Jurkat, Clone E6-1 (cell line): ENCODE data around the gene SFT2D3.
"Not testable (repeated sequence)": the region's sequence is repeated elsewhere in the genome, so short reads cannot be mapped to it uniquely, and the experiment has no call there.

Source experiments
- DNase-seq: peaks from one replicate; pipeline ENCODE4 v3.0.0-alpha.2; 2011; ENCODE audit warnings: low read depth, low spot score
- H3K4me3 ChIP-seq: 2 replicates; pipeline ENCODE4 v1.5.1; 2011; ENCODE audit warnings: mild to moderate bottlenecking, low read length, control low read depth, moderate library complexity

SFT2D3 gene

DNA sequence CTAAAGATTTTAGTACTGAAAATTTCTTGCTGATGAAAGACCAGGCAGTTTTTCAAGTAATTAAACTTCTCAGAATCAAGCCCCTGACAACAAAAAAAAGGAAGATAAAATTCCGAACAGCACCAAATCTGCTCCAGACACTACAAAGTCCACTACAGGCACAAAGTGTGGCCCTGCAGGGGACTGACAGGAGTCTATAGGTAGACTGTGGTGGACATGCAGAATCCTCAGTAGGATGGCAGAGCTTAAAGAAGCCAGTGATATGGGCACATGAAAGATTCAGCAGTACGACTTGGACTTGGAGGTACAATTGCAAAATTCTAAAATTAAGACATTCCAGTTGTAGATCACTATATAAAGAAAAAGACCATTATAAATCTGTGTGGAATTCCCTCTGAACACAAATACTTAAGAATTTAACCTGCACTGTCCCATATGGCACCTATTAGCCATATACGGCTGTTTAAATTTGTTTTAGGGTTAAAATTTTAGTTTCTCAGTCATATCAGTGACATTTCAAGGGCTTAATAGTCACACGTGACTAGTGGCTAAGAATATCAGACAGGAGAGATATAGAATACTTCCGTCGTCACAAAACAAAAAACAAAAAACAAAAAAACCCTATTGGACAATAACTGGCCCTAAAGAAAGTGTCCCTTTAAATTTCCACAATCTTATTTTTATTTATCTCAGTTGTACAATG is 32.0 kb downstream of the SFT2D3 start:
- DNase-seq, result no peak
- H3K4me3 ChIP-seq, result no peak overlapping the region

GRCh38 chr2:127733816-127734537 is 32.7 kb downstream of the SFT2D3 start:
- DNase-seq, result no peak
- H3K4me3 ChIP-seq, result no peak overlapping the region

DNA sequence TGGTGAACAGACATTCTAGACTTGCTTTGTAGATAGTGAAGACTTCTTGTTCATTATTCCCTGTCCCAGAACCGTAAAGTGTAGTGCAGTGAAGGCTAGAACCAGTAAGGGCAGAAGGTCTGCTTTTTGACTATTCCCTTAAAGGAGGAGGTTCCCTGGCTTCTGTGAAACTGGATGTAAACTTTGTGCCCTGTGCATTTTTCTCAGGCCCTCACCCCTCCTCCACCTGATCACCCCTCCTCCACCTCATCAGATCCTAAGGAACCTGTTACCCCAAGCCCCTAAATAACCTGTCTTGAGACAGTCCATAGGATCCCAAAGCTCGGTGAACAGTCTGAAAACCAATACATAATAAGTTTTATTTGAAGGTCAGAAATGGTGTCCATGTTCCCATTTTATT is 33.7 kb downstream of the SFT2D3 start:
- no peak for DNase-seq
- H3K4me3 ChIP-seq, result no peak overlapping the region

DNA sequence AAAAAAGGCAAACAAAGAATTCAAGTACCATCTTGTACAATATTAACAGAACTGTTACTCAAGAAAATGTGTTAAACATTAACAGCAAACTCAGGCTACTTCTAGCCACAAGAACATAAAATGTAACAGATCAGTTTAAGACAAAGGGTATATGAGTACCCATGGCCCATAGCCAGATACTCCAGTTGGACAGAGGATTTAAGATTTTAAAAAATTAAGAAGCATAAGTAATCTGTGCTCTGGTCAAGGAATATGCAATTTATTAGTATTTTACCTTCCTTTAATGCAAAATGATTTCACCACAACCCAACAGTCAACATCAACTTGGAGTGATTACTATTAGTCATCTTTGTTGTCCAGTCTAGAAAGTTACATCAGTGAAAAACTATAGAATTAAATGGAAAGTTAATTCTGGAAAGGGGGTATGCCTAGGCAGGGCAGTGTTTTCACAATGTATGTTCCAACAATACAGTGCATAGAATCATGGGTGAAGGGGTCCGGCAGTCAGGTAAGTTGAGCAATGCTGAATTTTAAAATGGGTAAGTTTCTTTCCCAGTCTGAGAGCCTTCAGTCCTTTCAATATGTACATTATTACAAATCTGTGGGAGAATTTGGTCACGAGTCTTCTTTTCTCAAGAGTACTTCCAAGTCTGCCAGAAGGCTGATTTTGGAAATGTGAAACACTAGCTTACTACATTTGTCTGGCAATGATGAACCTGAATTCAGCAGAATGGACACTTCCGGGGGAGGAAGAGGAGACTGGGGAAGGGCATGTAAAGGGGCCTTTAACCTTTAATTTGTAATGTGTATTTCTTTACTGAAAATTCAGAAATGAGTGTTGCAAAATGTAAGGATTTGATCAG is 34.5 kb downstream of the SFT2D3 start:
- DNase-seq, result no peak
- no peak overlapping the region for H3K4me3 ChIP-seq

GRCh38 chr2:127737892-127738291 is 36.6 kb downstream of the SFT2D3 start:
- H3K4me3 ChIP-seq, result no peak overlapping the region
- no peak for DNase-seq

- no peak overlapping the region for H3K4me3 ChIP-seq
- no peak for DNase-seq
Observed at GRCh38 chr2:127739800-127740199, 38.5 kb downstream of the SFT2D3 start.

DNA sequence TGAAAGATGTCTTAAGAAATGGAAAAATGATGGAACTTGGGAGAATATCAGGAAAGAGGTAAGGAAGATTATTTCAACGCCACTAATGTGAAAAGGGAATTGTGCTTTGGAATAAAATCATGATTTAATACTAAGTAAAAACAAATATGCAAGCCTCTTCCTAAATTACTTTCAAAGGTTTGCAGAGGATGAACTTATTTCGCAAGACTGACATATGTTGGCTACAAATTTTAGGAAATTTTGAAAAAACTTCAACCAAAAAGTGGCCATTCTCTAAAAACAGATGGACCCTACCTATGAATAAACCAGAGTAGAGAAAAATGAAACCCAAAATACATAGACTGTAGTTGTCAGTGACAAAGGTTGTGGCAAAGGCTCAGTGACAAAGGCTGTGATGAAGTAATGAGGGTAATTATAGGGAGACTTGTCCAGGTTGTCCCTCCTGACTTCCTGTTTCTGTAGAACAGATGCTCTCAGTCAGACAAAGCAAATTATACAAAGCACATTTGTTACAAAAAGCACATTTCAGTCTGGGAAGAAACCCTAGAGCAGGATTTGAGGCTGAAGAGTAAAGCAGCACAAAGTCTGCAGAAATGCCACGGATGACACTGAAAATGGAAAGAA is 39.5 kb downstream of the SFT2D3 start:
- H3K4me3 ChIP-seq, result no peak overlapping the region
- no peak for DNase-seq

DNA sequence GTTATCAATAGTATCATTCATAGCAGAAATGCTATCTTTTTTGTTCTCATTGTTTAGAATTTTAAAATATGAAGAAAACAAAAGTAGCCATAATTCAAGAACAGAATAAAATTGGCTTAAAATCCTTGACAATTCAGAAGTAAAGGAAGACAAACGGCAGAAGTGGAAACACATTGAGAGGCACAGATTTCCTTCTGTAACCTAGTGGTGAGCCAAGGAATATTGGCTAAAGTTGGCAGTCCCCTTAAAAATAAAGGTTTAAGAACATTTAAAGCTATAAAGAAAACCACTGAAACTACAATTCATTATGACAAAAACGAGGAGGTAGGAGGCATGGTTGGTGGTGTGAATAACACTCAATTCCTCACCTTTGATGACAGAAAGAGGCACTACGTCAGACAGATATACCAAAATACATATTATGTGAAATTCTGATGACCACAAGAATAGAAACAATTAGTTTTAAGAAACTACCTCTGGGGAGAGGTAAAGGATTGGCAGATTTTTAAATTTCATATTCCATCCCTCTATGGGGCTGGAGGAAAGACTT is 42.3 kb downstream of the SFT2D3 start:
- DNase-seq, result no peak
- H3K4me3 ChIP-seq, result no peak overlapping the region

DNA sequence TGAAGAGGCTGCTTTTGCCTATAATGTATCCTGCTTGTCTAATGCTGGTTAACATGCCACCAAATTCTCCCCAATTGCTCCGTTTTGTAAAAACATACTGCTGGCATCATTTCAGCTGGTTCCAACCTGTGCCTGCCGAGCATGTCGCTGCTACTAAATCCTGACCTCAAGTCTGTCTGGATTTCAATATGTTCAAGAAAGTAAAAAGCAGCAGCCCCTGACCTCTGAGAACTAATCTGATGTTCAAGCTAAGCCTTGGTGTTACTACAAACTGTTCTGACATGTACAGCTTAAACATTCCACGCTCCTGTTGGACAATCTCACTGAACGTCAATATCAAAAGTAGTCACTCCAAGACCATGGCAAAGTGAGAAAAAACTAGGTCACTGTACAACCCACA is 46.3 kb downstream of the SFT2D3 start:
- no peak overlapping the region for H3K4me3 ChIP-seq
- DNase-seq, result no peak

- not testable (repeated sequence) for H3K4me3 ChIP-seq, DNase-seq
Observed at GRCh38 chr2:127749537-127749936, 48.2 kb downstream of the SFT2D3 start.

DNA sequence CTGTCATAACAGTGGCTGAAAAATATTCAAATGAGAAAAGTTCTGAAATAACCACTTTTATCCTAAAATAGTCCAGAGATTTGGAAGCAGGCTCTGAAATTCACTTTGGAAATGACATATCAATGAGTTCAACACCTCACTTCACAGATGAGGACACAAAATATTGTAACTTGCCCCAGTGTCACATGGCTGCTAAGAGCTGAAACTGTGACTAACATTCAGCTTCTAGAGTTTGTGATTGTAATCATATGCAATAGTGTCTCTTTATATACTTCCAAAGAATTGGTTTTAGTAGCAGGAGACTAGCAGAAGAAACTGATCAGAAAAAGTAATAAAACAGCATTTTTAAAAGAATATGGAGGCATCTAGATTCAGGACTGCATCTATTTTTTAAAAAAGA is 52.1 kb downstream of the SFT2D3 start:
- no peak overlapping the region for H3K4me3 ChIP-seq
- no peak for DNase-seq

- DNase-seq, result no peak
- H3K4me3 ChIP-seq, result no peak overlapping the region
Observed at GRCh38 chr2:127754186-127754585, 52.9 kb downstream of the SFT2D3 start.
